ENCODE data around the gene FAF1.

DNA sequence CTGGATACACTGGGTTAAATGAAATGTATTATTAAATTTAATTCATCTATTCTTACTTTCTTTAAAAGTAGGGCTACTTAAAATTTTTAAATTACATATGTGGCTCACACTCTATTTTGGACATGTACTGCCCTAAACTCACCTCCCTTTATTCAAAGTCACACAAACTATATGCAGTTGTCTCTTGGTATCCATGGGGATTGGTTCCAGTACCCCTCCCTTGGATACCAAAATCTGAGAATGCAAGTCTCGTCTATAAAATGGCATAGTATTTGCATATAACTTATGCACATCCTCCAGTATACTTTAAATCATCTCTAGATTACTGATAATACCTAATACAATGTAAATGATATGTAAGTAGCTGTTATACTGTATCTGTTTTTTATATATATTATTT is 57.6 kb downstream of the FAF1 start:
- TF ChIP-seq GATA2 (IDR thresholded peaks at IDR 0.05; ENCODE audit: low read depth, low read length) (no peak), GATA3 (IDR thresholded peaks at IDR 0.05; ENCODE audit: low read depth, low read length) (no peak)

All from SH-SY5Y (cell line).